OCI-LY3 (cell line): ENCODE data around the gene IFT122.

Experiments
- EZH2phosphoT487 ChIP-seq: fragments of 200-600 bp; shearing (Covaris generic); IDR thresholded peaks from 2 replicates; pipeline ENCODE4 v1.6.1; 2018; ENCODE audit warnings: antibody characterized with exemption, mixed run types, low read depth
- TF ChIP-seq, protein P1 (sequence below): fragments of 200-600, 300-600 bp; sonication (generic); IDR thresholded peaks from 2 replicates; pipeline ENCODE4 v1.5.1; 2014; ENCODE audit warnings: antibody characterized with exemption, low read length, low read depth

GRCh38 chr3:129530821-129531220, 90.8 kb downstream of the IFT122 start:
- TF ChIP-seq, protein P1, sequence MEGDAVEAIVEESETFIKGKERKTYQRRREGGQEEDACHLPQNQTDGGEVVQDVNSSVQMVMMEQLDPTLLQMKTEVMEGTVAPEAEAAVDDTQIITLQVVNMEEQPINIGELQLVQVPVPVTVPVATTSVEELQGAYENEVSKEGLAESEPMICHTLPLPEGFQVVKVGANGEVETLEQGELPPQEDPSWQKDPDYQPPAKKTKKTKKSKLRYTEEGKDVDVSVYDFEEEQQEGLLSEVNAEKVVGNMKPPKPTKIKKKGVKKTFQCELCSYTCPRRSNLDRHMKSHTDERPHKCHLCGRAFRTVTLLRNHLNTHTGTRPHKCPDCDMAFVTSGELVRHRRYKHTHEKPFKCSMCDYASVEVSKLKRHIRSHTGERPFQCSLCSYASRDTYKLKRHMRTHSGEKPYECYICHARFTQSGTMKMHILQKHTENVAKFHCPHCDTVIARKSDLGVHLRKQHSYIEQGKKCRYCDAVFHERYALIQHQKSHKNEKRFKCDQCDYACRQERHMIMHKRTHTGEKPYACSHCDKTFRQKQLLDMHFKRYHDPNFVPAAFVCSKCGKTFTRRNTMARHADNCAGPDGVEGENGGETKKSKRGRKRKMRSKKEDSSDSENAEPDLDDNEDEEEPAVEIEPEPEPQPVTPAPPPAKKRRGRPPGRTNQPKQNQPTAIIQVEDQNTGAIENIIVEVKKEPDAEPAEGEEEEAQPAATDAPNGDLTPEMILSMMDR: no peak
- TF ChIP-seq EZH2phosphoT487: no peak
